ENCODE results near the gene HRCT1. TPM values are rescaled to one million over a fixed set of nuclear protein-coding genes. Genes with fewer than 3 reads are reported as not detected.

The HRCT1 gene
- total RNA-seq, 1 donor from 2014 or later = 0.87 TPM

DNA sequence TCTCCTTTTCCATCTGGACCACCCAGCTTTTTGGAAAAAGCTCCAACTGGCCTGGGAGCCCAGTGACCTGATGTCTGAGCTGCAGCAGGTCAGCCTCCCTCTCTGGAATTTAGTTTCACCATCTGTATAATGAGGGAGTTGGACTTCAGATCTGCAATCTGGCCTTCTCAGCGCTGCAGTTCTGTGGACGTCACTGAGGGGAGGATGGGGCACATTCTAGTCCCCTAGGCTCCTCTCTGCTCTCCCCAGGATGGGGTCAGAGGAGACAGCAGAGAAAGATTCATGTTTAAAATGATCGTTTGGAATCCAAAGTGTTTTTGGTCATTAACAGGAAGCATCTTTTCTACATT lies 46.0 kb upstream of the HRCT1 start:
- Mint-ChIP-seq H3K4me1 (ENCODE audit: unreplicated experiment) (peaks cover 26% of the 10 kb centered on the region), H3K27me3 (ENCODE audit: unreplicated experiment) (peaks cover 14% of the 10 kb centered on the region), H3K36me3 (ENCODE audit: low read depth, unreplicated experiment) (peaks cover 4% of the 10 kb centered on the region), H3K4me3 (ENCODE audit: unreplicated experiment) (no peak overlapping the region), H3K27ac (ENCODE audit: unreplicated experiment) (no peak overlapping the region), H3K9me3 (ENCODE audit: unreplicated experiment) (no peaks in the 10 kb centered on the region)
- TF ChIP-seq, protein P1, sequence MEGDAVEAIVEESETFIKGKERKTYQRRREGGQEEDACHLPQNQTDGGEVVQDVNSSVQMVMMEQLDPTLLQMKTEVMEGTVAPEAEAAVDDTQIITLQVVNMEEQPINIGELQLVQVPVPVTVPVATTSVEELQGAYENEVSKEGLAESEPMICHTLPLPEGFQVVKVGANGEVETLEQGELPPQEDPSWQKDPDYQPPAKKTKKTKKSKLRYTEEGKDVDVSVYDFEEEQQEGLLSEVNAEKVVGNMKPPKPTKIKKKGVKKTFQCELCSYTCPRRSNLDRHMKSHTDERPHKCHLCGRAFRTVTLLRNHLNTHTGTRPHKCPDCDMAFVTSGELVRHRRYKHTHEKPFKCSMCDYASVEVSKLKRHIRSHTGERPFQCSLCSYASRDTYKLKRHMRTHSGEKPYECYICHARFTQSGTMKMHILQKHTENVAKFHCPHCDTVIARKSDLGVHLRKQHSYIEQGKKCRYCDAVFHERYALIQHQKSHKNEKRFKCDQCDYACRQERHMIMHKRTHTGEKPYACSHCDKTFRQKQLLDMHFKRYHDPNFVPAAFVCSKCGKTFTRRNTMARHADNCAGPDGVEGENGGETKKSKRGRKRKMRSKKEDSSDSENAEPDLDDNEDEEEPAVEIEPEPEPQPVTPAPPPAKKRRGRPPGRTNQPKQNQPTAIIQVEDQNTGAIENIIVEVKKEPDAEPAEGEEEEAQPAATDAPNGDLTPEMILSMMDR (IDR thresholded peaks at IDR 0.05; ENCODE audit: unreplicated experiment) = no peak
- no peak for DNase-seq (ENCODE audit: low spot score)

DNA sequence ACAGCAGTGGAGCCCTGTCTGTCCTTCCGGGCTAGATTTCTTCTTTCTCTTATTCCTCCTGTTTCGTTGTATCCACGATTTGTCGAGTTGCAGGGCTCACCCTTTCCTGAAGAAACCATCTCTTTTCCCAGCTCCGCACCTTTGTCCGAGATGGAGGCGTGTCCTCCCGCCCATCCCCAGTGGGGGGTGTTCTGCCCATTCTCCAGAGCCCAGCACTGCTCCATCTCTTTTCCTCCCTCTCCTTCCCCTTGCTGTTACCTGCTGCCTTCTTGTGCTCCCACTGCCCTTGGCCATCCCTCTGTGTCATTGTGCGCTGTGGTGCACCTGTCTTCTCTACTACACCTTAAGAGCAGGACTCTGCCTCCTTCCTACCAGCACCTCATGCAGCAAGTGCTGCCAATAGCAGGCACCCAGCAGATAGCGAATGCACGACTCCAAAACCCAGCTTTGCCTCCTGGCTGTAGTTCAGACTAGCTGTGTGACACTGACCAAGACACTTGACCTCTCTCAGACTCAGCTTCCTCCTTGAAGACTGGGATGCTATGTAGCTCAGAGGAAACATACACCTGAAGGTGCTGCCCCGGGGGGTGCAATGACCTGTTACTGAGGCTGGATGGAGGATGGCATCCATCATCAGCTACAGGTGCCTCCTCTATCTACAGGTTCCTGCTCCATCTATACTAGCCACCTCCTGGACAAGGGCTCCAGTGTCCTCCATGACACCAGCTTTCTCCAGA lies 44.7 kb upstream of the HRCT1 start:
- DNase-seq (ENCODE audit: low spot score) = no peak
- peaks cover 35% of the 10 kb centered on the region for H3K4me1 Mint-ChIP-seq (ENCODE audit: unreplicated experiment)
- H3K27me3 Mint-ChIP-seq (ENCODE audit: unreplicated experiment) = peaks cover 14% of the 10 kb centered on the region

DNA sequence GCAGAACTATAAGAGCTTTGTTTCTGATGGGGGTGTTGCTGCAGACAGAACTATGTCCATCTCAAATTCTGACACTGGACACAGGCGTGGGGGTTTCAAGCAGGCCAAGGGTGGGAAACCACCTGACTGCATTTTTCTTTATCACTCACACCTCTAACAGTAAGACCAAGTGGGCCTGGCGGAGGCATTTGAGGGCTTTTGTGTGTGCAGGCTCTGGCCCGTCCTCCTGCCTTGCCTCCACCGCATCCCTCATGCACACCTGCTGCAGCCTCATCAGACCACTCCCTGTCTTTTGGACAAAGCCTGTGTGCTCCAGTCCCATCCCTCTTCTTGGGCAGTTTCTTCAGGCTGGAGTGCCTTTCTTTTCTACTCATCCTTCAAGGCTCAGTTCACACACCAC lies 43.7 kb upstream of the HRCT1 start:
- DNase-seq (ENCODE audit: low spot score) = no peak
- Mint-ChIP-seq H3K27me3 (ENCODE audit: unreplicated experiment) (peaks cover 14% of the 10 kb centered on the region), H3K27ac (ENCODE audit: unreplicated experiment) (no peak overlapping the region), H3K4me1 (ENCODE audit: unreplicated experiment) (peaks cover 35% of the 10 kb centered on the region), H3K36me3 (ENCODE audit: low read depth, unreplicated experiment) (no peaks in the 10 kb centered on the region), H3K4me3 (ENCODE audit: unreplicated experiment) (no peak overlapping the region), H3K9me3 (ENCODE audit: unreplicated experiment) (no peaks in the 10 kb centered on the region)
- TF ChIP-seq, protein P1 (IDR thresholded peaks at IDR 0.05; ENCODE audit: unreplicated experiment) = no peak

More for the DNA sequence above, 44.7 kb upstream of the HRCT1 start:
- TF ChIP-seq, protein P1 (IDR thresholded peaks at IDR 0.05; ENCODE audit: unreplicated experiment) = no peak
- Mint-ChIP-seq H3K9me3 (ENCODE audit: unreplicated experiment) (no peaks in the 10 kb centered on the region), H3K4me3 (ENCODE audit: unreplicated experiment) (no peak overlapping the region), H3K27ac (ENCODE audit: unreplicated experiment) (no peak overlapping the region), H3K36me3 (ENCODE audit: low read depth, unreplicated experiment) (peaks cover 4% of the 10 kb centered on the region)

DNA sequence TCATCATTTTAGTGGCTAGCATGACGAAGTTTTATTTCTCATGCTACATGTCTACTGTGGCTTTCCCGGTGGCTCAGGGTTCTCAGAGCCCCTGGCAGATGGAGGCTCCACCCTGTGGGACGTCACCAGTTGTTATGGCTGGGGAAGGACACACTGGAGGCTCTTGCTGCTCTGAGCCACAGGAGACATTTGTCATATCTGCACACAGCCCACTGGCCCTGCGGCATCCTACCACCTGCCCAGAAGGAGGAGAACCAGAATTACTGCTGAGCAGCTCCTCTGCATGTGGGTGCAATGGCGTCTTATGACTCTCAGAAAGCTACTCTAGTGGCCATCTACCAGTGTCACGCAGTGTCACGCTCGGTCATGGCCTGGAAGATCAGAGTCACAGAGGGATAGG lies 42.4 kb upstream of the HRCT1 start:
- Mint-ChIP-seq H3K27ac (ENCODE audit: unreplicated experiment) (no peak overlapping the region), H3K9me3 (ENCODE audit: unreplicated experiment) (no peaks in the 10 kb centered on the region), H3K27me3 (ENCODE audit: unreplicated experiment) (peaks cover 11% of the 10 kb centered on the region), H3K4me1 (ENCODE audit: unreplicated experiment) (peaks cover 33% of the 10 kb centered on the region), H3K4me3 (ENCODE audit: unreplicated experiment) (no peak overlapping the region), H3K36me3 (ENCODE audit: low read depth, unreplicated experiment) (no peaks in the 10 kb centered on the region)
- no peak for DNase-seq (ENCODE audit: low spot score)
- TF ChIP-seq, protein P1 (IDR thresholded peaks at IDR 0.05; ENCODE audit: unreplicated experiment) = no peak

DNA sequence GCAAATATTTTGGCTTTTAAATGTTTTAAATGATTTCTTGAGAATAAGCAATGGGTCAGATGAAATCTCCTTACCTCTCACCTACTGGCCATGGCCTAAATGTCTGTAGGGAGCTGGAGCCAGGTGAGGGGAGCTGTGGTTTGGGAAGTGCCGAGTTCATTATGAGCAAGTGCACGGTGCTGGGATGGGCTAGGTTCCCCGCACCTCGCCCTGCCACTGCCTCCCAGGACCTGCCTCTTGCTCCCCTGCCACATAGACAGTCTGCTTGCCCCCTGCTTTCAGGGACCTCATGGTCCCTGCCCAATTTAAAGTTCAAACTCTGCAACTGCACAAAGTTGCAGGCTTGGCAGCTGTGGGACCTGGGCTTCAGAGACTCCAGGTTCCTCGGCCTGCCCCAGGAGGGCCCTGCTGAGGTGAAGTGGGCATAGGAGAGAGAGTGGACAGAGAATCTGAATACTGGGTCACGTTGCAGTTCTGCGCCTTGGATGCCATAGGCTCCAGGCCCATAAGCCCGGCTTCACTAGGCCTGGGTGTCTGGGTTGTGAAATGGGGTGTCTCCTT lies 41.2 kb upstream of the HRCT1 start:
- Mint-ChIP-seq H3K36me3 (ENCODE audit: low read depth, unreplicated experiment) (no peaks in the 10 kb centered on the region), H3K9me3 (ENCODE audit: unreplicated experiment) (no peaks in the 10 kb centered on the region), H3K4me1 (ENCODE audit: unreplicated experiment) (peaks cover 23% of the 10 kb centered on the region), H3K27me3 (ENCODE audit: unreplicated experiment) (peaks cover 13% of the 10 kb centered on the region), H3K27ac (ENCODE audit: unreplicated experiment) (peak overlapping the region; percentile 52), H3K4me3 (ENCODE audit: unreplicated experiment) (no peak overlapping the region)
- DNase-seq (ENCODE audit: low spot score) = no peak
- TF ChIP-seq, protein P1 (IDR thresholded peaks at IDR 0.05; ENCODE audit: unreplicated experiment) = no peak
